Measurements from ENCODE around the gene ATP5PF.
A peak's percentile ranks its signal among the peaks of the same experiment; 100 is the strongest.
"Not testable (repeated sequence)": the region's sequence is repeated elsewhere in the genome, so short reads cannot be mapped to it uniquely, and the experiment has no call there.

Gene ATP5PF

DNA sequence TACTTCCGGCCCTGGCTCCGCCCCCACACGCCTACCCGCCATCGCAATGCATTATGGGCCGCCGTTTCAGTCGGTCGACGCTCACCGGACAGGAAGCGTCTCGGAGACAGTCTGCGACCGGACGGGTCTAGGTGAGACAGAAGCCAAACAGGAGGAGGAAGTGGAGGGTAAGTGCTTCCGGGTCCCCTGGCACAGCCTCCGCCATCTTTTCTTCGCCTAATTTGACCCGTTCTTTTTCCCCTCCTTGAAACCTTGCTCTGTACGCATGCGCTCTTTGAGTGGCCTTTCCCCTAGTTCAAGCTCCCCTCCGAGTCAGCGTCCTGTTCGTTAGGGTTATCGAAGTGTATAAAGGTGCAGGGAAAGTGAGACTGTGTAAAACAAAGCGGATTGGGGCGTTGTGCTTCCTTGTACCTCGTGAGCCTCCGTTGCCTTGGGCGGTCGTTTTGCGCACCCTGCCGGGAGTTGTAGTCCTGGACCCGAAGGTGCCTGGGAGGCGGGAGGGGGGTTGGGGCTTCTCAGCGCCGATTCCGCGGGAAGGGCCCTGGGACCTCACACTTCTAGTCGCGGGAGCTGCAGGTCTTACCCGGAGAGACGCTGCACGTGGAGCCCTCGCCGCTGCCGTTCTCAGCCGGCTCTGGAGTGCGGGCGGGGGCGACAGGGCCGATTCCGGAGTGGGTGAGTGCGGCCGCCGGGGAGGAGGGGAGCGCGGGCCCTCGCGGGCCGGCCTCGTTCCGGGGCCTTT, at the start of gene ATP5PF, which contains the start of gene GABPA:
TSS of gene ATP5PF (minus strand) at position 1 of the 742 bp plus-strand sequence. CDS start 5,110 bp downstream, outside the sequence.
TSS of gene GABPA (plus strand) at position 69 of the 742 bp plus-strand sequence. CDS start 6,627 bp downstream, outside the sequence.
- ATAC-seq: peak; percentile 97
- DNase-seq: peak; percentile 98

DNA sequence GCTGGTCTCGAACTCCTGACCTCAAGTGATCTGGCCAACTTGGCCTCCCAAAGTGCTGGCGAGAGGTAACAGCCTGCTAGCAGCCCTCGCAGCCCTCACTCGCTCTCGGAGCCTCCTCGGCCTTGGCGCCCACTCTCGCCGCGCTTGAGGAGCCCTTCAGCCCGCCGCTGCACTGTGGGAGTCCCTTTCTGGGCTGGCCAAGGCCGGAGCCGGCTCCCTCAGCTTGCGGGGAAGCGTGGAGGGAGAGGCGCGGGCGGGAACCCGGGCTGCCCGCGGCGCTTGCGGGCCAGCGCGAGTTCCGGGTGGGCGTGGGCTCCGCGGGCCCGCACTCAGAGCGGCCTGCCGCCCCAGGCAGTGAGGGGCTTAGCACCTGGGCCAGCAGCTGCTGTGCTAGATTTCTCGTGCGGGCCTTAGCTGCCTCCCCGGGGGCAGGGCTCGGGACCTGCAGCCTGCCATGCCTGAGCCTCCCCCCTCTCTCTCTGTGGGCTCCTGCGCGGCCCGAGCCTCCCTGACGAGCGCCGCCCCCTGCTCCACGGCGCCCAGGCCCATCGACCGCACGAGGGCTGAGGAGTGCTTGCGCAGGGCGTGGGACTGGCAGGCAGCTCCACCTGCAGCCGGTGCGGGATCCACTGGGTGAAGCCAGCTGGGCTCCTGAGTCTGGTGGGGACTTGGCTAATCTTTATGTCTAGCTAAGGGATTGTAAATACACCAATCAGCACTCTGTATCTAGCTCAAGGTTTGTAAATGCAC, 43.6 kb upstream of the ATP5PF start:
- ATAC-seq, DNase-seq: not testable (repeated sequence)

- ATAC-seq (no peak), DNase-seq (no peak)
These were observed 41.7 kb upstream of the ATP5PF start for GRCh38 chr21:25776440-25776839.

DNA sequence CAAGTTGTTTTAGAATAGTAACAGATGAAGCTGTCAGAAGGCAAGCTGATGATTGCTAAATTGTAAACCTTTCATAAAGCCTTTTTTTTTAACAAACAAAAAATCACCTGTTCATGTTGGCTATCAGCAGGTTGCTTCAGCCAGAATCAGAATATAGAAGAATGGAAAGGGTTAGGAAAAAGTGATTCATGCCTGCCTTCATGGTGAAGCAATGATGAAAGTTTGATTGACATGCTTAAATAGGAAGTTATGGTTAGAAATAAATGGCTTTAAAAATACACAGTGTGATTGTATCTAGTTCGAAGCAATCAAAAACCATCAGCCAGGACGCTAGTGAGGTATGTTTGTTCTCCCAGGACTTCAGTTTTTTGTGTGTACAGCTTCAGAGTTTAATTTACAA, 38.0 kb upstream of the ATP5PF start:
- ATAC-seq (no peak), DNase-seq (no peak)

DNA sequence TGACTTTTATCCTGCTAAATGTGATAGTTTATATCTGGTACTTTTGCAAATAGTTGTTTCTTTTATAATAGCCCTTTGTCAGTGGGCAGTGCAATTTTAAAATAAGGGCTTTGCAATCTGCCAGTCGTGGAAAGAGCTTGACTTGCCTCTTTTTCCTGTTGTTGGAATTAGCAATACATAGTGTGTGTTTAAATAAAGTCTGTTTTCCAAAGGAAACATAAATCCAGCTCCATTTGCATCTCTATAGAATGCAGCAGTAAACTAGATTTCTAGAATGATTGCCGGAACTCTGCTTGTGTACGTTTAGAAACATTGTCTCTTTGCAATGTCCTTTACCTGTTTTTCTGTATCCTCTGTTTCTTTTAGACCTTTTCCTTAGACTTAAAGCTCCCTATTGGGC, 33.2 kb upstream of the ATP5PF start:
- no peak for DNase-seq
- ATAC-seq: no peak

DNA sequence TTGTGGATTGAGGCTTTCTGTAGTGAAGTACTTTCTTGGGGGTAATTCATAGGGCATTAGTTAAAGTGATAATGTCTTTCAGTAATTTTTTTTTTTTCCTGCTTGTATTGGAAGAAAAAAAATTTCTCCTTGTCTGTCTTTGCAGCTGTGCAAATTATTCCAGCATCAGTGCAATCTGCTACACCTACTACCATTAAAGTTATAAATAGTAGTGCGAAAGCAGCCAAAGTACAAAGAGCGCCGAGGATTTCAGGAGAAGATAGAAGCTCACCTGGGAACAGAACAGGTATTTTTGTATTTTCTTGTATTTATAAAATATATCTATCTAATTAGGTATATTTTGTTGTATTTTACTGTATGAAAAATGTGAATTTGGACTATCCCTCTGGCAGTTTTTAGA, 29.4 kb upstream of the ATP5PF start:
- no peak for ATAC-seq
- no peak for DNase-seq

DNA sequence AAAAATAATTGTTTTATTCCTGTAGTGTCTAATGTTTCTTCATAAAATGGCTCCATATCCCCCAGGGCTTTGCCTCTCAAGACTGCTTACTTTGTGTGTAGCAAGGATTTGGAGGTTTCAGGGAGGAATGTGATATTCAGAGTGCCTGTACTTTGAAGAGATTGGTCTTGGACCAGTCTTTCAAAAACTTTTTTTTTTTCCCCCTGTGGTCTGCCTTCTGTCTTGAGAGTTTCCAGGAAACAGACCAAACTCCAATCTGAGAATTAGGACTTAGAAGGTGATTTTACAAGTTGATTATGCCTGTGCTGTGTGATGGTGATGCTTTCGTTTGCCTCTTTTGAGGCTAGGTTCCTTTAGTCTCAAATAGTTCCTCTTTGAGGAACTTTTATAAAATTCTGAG, 26.0 kb upstream of the ATP5PF start:
- no peak for ATAC-seq
- no peak for DNase-seq

GRCh38 chr21:25760061-25760460, 25.4 kb upstream of the ATP5PF start:
- DNase-seq: no peak
- no peak for ATAC-seq

DNA sequence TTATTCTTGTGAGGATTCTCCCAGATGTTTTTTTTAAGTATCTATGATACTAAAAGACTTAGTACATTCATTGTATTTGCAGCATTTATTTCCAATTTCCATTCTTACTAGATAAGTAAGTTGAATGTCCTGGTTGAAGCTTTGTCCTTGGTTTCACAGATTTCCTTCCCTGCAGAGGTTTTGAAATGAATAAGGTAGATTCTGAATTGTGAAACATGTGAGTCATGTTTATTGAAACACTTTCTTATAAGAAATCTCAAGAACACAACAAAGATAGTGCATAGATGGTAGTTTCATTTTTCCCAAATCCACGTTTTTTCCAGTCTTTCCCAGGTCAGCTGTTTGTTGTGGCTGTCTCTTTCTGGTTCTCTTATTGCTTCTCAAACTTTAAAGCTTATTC, 24.9 kb upstream of the ATP5PF start:
- DNase-seq (no peak), ATAC-seq (no peak)

- DNase-seq (no peak), ATAC-seq (no peak)
These were observed 22.8 kb upstream of the ATP5PF start for GRCh38 chr21:25757531-25757930.

GRCh38 chr21:25756190-25756932, 21.7 kb upstream of the ATP5PF start:
- no peak for ATAC-seq

DNA sequence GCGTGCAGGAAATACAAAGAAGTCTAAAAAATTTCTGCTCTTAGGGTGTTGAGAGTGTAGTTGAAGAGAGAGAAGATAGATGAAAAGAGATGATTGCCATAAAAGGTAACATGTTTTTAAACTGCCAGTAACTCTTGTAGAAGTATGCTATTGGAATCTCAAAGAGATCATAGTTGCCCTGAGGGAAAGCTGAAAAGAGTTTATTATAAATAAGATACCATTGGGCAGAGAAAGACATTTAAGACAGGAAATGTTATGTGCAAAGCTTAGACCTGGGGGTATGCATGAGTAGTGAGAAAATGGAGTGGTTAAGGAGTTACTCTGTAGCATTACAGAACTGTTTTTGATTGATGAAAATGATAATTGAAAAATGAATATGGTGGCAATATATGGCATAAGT, 17.7 kb upstream of the ATP5PF start:
- ATAC-seq: no peak
- no peak for DNase-seq

More at GRCh38 chr21:25756190-25756932, 21.7 kb upstream of the ATP5PF start:
- DNase-seq: no peak

DNA sequence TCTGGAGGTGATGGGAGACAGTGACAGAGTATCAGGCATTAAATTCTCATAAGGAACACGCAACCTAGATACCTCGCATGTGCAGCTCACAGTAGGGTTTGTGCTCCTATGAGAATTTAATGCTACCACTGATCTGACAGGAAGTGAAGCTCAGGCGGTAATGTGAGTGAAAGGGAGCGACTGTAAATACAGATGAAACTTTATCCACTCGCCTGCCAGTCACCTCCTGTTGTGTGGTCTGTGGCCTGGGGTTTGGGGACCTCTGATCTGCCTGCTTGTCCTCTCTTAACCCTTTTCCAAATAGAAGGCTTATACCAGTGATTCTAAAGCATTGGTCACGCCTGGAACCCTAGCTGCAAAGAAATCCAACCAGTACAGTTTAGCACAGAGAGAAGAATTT, 15.4 kb upstream of the ATP5PF start:
- DNase-seq (no peak), ATAC-seq (no peak)

DNA sequence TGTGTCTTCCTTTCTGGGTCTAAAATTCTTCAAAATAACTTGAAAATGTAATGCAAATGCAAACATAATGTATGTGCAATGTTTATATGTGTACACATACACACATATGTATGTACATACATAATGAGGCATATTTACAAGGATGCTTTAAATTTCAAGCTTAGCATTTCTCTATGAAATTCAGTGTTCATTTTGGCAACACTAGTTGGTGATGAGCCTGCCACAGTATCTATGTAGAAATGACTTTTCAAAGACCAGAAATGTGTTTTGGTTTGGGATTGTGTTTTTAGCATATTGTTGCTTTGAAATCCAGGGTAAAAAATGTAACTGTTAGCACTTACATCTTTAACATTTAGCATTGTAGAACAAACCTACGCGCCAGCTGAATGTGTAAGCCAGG, 10.2 kb upstream of the ATP5PF start:
- no peak for DNase-seq
- no peak for ATAC-seq

DNA sequence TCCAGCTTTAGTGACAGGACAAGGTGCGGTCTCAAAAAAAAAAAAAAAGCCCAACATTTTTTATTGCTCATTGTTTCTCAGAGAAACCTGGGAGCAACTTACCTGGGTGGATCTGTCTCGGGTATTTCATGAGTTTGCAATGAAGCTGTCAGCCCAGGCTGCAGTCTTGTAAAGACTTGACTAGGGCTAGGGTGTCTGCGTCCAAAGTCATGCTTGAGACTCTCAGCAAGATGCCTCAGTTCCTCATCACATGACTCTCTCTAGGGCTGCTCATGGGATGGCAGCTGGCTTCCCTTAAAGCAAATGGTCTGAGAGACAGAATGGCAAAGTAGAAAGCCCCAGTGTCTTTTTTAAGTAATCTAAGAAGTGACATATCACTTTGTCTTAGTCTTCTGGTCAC, 8.2 kb upstream of the ATP5PF start:
- no peak for DNase-seq
- ATAC-seq: no peak

DNA sequence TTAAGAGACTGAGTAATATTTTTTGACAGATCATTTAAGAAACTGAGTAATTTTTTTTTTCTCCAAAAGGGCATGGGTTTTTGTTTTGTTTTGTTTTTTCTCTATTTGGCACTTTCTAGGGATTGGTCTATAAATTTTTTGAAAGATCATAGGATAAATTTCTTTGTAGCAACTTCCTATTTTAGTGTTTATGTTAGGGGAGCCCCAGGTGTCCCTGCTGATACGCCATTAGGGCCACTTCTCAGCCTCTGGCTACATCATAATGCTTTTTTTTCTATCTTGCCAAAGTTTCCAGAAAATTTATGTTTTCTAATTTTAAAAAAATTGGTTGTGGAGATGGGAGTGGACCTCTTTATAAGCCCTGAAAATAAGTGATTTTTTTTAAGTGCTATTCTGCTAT, 2.7 kb upstream of the ATP5PF start:
- no peak for ATAC-seq
- no peak for DNase-seq

- ATAC-seq (peak; percentile 2), DNase-seq (peak; percentile 81)
These were observed 1.2 kb upstream of the ATP5PF start for GRCh38 chr21:25735646-25736597.

GRCh38 chr21:25734654-25734903, 125 bp downstream of the ATP5PF start:
- DNase-seq (no peak), ATAC-seq (no peak)

GRCh38 chr21:25733859-25734653, 648 bp downstream of the ATP5PF start:
- ATAC-seq: peak; percentile 31

DNA sequence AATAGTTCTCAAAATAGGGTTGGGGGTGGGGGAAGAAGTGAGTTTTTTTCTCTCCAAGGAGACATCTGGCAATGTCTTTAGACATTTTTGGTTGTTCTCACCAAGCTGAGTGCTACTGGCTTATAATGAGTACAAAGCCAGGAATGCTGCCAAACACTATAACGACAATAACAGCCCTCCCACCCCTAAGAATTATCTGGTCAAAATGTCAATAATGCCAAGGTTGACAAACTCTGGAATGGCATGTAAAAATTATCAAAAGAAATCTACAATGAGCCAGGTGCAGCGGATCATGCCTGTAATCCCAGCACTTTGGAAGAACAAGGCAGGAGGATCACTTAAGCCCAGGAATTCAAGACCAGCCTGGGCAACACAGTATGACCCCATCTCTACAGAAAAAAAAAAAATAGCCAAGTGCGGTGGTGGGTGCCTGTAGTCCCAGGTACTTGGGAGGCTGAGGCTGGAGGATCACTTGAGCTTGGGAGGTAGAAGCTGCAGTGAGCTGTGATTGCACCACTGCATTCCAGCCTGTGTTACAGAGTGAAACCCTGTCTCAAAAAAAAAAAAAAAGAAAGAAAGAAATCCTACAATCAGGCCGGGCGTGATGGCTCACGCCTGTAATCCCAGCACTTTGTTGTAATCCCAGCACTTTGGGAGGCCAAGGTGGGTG, 2.5 kb downstream of the ATP5PF start:
- ATAC-seq: no peak
- DNase-seq: no peak

More at GRCh38 chr21:25733859-25734653, 648 bp downstream of the ATP5PF start:
- peak; percentile 55 for DNase-seq
